ENCODE data around the gene SVIL.
"Not testable (repeated sequence)": the region's sequence is repeated elsewhere in the genome, so short reads cannot be mapped to it uniquely, and the experiment has no call there.

SVIL gene

DNA sequence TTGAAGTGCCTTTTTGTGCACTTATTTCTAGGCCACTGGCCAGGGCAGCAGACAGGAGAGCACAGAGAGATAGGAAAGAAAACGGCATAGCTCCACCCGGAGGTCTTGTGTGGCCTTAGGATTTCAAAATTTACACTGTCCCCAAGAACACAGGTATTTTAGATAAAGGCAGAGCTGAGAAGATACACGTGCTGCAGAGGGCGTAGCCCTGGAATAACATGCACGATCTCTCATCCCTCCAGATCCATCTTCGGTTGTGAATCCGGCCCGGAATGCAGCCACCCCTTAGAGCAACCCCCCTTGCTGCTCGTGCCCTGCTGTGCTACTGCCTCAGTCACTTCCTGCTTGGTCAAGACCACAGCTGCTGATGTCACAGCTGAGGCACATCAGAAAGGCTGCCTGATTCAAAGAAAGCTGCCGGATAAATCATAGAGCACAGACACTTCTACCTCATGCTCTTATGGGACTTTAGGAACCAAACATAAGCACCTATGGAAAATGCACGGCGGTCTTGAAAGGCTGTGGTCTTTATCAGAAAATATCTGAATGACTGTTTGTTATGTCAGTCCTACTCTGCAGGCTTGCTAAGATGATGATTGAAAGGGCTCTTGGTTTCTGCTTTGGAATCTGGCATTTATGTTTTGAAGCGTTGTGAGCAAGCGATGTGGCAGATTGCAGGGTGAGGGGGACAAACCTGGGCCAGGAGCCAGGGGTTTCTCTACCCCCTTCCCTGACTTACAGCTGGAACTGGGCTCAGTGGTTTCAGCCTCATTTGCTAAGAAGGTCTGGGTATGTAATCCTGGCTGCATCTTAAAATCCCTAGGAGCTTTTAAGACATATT, 152.0 kb downstream of the SVIL start:
- no peak for DNase-seq

DNA sequence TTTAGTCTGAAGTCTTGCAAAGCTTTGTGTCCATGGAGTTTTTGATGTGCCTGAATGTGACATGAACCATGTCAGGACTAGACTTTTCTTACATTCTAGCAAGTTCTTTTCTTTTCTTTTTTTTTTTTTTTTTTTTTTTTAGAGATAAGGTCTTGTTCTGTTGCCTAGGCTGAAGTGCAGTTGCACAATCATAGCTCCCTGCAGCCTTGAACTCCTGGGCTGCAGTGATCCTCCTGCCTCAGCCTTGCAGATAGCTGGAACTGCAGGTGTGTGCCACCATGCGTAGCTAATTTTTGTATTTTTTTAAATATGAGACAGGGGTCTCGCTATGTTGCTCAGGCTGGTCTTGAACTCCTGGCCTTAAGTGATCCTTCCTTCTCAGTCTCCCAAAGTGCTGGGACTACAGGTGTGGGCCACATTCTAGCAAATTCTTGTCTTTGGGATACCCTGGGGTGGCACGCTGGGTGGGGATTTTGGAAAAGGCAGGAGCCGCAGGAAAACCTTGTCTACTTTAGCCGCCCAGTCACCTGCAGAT, 152.8 kb downstream of the SVIL start:
- DNase-seq = no peak

DNA sequence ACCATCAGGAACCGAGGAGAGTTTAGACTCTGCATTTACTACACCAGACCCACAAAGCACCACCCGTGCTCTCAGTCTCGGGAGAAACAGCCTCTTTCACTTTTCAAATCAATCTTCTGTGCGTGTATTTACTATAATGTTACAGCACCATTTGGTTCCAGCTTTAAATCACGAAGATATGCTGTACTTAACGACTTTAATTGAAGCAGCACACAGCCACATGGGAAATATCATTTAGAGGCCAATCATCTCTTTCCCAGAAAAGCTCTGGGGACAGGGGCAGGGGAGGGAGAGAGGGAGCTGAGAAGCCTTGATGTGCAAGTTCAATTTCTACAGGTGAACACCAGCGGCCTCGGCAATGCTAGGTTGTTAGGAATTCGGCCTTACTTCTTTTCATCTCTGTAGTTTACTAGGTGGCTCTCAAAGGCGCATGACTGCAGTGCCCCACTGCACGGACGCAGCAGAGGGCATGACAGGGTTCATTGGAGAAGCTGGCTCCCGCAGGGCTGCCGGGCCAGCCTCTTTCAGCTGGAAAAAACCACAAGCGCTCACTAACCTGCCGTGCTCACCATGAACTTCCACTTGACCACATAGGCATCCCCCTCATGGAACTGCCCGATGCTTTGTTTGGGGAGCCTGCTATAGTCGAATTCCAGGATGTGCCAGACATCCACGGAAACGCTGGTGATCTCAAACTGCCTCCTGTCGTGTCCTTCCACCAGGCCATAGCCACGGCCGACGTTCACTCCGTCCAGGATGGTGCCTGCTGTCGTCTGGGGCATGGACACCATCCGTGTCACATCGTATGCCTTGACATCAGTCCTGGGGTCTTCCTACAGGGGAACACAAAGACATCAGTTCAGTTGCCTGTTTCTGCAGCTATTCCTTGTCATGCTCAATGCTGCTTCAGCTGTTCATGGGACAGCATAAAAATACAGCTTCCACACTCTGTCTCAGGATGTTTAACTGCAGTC, 154.5 kb downstream of the SVIL start:
- no peak for DNase-seq

DNA sequence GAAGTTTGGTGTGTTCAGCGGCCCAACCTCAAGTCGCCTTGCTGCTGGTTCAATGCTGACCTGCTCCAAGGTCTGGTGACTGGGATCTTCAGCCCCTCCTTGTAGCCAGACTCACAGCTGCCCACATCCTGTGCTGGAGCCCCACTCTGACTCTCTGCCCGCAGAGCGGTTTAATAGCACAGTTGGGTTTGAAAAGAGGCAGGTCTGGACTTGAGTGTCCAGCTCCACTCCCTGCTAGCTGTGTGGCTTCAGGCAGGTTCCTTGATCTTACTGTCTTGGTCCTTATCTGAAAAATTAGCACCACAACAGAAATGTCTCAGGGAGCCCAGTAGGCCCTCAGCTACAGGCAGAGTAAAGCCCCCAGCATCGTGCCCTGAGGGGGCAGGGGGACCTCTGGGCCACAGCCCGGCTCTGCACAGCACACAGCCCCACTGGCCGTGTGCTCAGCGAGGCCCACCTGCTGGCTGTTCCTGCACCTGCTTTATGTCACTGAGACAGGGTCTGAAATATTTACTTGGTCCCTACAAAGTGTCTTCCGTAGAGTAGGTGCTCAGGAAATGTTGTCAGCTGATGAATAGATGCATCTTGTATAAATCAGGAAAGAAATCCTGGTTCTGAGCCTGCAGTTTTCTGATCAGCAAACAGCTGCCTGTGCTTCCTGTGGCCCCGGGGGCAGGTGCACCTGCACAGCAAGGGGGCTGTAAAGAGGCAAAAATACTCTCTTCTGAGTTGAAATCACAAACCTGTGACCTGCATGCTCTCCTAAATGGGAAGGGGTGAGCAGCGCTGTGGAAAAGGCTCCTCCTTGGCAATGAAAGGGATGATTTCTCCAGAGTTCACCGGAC, 155.5 kb downstream of the SVIL start:
- no peak for DNase-seq

DNA sequence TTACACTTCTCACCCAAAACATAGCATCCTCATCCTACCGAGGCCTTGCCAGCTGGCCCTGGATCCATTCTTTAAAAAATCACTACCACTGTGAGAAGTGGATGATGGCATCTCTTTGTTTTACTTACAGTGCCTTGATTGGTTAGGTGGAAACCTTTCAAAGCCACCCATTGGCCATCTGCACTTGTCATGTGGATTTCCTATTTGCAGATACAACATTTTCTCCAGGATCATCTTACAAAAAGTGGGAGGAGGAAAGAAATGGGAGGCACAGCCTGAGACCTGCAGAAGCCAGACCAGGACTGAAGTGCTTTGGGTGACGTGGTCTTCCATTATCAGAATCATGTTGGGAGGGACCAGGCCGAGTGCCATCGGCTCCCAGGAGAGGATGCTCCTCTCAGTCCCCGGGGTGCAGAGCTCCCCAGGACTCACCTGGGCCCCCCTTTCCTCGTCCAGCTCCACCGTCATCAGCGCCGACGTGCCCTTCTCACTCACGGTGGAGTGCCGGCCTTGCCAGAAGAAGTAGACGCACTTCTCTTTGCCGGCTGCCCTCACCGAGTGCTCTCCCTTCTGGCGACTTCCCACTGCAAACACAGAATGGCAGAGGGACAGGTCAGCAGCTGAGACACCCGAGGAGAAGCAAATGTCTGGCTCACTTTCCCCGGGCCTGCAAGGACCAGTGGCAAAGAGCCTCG, 161.2 kb downstream of the SVIL start:
- DNase-seq = no peak

DNA sequence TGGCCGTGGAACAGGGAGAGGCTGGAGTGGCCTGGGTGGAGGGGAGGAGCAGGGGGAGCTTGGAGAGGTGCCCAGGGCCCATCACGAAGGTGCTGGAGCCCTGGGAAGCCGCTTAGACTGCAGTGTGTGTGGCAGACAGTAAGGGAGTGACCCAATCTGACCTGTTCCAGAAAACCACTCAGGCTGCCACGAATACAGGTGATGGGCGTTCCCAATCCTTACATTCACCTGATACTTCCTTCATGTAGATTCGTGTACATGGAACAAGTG, 161.7 kb downstream of the SVIL start:
- no peak for DNase-seq

DNA sequence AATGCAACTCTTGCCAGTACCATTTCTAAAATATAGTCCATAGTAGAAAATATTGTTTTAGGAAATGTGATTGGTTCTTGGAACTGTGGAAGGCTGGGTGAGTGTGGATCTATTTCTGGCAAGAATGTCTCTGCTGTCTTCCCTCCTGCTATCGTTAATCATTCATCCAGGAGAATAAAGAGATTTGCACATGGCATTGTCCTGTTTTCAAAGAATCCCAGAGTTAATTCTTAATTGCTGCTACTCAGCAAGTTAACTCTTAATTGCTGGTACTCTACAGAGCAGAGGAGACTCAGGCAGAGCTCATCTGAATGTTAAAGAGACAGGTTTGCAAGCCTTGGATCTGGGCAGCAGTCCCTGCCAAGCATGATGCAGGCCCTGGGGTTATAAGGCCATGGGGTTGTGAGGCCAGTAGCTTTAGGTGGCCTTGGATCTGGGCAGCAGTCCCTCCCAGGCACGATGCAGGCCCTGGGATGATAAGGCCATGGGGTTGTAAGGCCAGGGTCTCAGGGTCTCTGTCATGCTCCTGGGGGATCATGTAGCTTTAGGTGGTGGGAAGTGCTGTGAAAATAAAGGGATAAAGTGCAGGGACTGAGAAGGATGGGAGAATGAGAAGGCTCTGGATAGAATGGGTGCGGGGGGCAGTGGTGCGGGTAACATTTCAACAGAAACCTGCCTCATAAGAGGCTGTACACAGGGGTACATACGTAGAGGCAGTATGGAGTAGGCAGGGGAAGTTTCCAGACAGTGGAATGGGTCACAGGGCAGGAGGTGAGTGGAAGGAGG, 162.3 kb downstream of the SVIL start:
- no peak for DNase-seq

DNA sequence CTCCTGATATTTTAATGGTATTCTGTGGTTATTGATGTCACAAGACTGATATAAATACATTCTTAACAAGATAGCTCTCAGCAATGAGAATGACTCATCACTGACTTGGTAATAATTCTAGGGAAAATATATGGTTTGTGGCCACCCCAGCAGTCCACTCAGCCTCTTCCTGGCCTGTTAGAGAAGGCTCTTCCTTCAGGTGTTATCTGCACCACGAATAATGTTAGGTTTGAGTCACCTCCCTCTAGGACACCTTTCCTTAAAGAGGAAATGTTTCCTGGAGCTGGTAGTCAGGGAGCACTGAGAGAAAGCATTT, 163.3 kb downstream of the SVIL start:
- no peak for DNase-seq

DNA sequence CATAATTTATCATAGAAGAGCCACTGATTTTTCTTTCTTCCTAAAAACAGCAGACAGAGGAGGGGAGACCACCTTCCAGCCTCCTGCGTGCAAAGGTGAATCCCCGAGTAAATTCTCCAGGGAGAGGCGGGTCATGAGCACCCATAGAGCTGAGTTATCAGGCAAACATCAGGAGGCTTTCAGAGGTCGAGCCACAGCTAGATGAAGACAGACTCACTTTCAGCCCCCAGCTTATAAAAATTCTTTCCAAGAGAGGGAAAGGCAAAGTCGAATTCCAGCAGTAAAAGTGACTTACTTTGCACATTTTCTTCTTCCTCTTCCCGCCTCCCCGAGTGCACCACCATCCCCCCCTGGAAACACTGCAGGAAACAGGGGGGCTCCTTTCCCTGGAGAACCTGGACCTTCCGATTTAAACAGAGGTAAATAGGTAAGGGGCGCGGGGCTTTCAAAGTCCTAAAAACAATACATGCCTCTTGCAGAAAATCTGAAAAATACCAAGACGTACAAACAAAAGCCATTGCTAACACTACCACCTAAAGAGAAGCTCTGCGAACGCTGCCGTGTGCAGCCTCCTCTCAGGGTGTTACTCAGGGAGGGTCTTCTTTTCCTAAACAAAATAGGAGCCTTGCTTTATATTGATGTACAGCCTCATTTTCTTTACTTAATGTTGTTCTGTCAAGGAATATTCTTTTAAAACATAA, 163.8 kb downstream of the SVIL start:
- DNase-seq = no peak

DNA sequence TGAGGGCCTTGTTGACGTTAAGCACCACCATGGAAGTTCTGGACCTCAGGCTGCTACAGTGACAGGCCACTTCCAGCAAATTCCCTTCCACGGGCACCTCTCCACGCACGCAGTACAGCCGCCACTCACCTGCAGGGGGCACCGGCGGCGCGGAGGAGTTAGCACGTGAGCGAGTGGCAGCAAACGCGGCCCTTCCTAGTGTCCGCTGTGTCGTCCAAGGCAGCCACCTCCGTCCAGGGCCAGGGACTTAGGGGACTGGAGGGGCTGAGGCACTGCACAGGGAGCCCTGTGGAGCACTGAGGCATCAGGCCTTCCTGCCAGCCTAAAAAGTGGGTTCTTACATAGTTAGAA, 164.4 kb downstream of the SVIL start:
- no peak for DNase-seq

DNA sequence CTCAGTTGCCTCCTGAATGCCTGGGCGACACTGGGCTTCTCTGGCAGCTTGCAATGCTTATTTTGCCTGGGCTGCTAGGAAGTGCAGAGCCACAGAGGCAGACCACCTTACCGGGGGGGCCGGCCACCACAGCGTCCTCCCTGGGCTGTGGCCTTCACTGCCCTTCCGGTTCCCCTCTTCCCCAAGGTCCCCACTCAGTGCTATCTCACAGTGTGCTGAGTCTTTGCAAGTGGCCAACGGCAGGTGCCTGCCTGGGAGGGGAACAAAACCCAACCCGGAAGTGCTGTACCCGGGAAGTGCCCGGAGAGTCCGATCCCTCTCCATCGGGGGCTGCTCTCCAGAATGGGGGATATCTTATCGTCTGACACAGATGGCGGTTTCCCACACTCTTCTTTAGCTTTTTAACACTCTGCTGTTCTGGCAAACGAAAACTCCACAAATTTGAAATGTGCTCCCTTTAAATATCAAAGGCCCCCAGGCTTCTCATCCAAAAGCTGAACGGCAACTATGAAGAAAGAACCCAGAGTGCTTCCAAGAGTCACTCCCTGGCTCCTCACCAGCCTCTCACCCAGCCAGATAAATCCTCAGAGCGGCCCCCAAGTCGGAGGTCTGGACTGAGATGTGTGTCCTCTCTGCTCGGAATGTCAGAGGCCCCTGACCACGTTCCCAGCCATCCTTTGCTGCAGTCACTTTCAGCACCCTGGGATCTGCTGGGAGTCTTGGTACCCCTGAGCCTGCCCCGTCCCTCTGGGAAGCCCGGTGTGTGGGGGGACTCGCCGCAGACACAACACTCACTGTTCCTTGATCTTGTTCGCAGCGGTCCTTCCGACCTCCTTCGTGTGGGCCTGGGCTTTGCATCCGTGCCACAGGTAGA, 165.1 kb downstream of the SVIL start:
- no peak for DNase-seq

DNA sequence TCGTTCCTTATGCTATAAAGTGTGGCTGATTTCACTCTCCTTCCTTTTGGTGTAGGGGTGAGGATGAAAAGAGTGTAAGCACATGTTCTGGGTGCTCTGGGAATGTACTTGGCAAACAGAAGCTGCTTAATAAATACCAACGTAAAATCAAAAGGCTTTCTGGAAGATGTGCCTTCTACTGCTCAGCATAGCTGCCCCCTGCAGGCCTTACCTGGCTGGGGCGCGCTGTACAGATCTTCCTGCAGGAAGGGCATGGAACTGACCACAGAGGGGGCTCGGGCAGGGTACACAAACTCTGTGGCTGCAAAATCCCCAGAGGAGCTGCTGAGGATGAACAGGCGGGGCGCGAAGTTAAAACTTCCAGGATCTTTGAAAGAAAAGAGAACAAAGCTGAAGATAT, 169.4 kb downstream of the SVIL start:
- no peak for DNase-seq

DNA sequence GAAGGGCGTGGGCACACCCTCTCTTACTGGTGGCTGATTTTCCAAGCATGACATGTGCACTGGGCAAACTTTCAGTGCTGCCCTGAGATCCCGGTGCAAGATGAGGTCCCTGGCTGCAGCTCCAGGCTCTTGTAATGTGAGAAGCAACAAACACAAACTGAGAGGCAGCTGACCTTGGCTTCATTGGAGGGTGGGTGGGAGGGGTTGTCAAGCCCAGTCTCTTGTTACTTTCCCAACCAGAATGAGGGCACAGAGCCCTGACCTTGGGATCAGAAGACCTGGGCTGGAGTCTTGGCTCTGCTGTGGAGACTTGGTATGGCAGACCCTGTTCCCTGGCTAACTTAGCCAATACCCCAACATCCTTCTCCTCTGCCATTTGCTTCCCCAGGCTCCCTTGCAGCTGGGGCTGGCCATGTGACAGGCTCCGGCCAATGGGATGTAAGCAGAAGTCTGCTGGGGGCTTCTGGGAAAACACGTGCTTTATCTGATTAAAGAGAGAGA, 170.1 kb downstream of the SVIL start:
- DNase-seq = not testable (repeated sequence)

DNA sequence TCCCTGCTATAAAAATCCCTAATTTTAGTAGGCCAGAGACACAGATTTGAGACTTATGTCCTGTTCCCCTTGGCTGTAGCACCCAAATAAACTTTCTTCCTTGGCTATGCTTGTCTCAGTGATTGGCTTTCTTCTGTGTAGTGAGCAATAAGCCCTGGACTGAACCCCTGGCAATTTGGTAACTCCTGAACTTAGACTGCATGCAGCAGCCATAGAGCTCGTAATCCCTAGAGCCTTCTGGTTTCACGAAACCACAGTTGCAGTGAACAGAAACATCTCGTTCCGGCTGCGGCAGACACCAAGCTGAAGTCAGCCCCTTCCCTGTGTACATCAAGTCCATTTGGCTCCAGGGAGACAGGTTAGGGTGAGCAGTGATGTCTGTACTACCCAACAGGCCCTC, 173.7 kb downstream of the SVIL start:
- DNase-seq = no peak

DNA sequence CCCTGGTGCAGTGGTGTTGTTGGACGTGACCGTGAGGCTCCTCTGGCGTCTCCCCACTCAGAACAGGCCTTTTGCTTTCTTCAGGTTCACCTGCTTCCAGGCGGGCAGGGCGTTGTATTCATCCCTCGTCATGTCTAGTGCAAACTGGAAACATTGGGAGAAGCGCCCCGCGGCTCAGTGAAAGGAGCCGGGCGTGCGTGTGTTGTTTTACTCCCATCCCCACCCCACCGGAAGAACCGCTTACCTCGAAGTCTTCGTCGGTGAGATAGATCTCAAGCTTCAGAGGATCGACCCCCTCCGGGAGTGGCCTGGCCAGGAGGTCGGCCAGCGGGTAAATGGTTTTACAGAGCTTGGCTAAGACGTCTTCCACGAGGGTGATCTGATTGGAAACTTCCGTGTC, 176.6 kb downstream of the SVIL start:
- not testable (repeated sequence) for DNase-seq

DNA sequence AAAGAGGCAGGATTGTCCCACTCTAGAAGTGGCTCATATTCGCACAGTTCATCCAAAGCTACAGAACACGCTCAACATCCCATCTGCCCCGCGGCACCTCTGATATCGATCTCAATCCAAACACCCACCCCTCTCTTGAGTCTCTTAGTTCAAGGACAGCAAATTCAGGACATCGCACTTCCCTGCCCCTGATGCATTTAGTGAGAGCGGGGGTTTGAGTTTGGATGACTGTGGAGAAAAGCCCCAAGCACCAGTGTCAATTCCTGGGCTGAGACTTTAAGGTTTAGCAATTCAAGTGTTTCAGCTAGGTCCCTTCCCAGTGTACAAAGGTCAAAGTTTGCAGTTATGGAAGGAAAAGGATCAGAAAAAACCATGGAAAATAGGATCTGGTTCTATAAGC, 179.7 kb downstream of the SVIL start:
- no peak for DNase-seq

DNA sequence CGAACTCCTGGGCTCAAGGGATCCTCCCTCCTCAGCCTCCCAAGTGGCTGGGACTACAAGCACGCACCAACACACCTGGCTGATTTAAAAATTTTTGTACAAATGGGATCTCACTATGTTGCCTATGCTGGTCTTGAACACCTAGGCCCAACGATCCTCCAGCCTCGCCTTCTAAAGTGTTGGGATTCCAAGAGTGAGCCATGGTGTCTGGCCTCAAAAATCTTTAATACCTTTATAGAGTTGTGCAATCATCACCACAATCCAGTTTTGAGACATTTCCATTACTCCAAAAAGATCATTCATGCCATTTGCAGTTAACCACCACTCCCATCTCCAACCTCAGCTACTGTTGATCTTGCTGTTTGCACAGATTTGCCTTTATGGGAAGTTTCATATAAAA, 180.5 kb downstream of the SVIL start:
- DNase-seq = no peak

DNA sequence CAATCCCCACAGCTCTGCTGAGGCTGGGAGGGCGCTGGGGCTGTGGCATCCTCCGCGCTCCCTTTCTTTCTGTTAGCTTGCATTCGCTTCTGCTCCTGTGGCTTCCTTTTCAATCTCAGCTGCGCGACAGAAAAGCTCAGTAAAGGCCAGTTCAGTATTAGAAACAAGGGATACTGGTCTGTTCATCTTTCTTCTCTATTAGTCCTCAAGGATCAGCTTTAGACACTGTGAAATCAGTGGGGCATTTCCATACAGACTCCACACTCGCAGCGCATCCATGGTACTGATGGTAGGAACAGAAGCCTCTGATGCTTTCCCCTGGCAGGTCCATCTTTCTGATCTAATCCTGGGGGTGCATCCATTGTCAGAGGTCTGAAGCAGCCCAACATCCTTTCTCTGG, 182.2 kb downstream of the SVIL start:
- no peak for DNase-seq

DNA sequence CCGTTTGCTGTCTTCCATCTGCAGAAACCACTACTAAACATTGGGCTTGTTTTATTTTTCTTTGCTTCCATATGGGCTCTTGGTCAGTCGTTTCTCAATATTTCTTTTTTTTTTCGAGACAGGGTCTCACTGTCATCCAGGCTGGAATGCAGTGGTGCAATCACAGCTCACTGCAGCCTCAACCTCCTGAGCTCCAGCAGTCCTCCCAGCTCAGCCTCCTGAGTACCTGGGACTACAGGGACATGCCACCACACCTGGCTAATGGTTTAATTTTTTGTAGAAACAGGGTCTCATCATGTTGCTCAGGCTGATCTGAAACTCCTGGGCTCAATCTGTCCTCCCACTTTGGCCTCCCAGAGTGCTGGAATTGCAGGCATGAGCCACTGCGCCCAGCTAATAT, 182.8 kb downstream of the SVIL start:
- DNase-seq = no peak

DNA sequence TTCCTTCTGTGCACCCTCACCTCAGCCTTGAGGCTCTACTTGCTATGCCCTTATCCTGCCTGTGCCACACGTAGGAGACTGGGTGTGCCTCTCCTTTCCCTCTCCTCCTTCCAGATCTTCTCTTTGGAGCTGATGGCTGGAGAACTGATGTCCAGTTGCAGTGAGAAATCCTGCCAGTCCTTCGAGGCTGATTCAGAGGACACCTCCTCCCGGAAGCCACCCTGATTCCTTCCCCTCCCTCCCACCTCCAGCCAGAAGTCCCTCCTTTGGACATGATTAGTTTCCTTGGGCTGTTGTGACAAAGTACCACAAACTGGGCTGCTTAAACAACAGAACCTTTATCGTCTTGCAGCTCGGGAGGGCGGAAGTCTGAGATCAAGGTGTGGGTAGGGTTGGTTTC, 184.4 kb downstream of the SVIL start:
- DNase-seq = no peak
